Measurements from ENCODE around the gene MTX3. TPM values are rescaled to one million over a fixed set of nuclear protein-coding genes. Genes with fewer than 3 reads are reported as not detected.

MTX3 gene
- 10 to 100 TPM in 8 of 10 donors, 1 to 10 TPM in 2; 9.3 to 18.5 (median 14.7) TPM for polyA plus RNA-seq (ENCODE audit: insufficient read length in 10 of 10)
- long read RNA-seq, donor 1, full-length matches to known transcripts, result 3 of 3 reads
- long read RNA-seq, donor 1, partial matches to known transcripts, result 0 of 3 reads
- long read RNA-seq, donor 1, other reads (novel, unspliced or antisense), result 0 of 3 reads
- long read RNA-seq, donor 2, result 0 reads
- long read RNA-seq, donor 3, result 0 reads
- long read RNA-seq, donor 4, full-length matches to known transcripts, result 3 of 3 reads
- long read RNA-seq, donor 4, partial matches to known transcripts, result 0 of 3 reads
- long read RNA-seq, donor 4, other reads (novel, unspliced or antisense), result 0 of 3 reads
- long read RNA-seq, donor 5, full-length matches to known transcripts, result 2 of 2 reads
- long read RNA-seq, donor 5, partial matches to known transcripts, result 0 of 2 reads
- long read RNA-seq, donor 5, other reads (novel, unspliced or antisense), result 0 of 2 reads
- long read RNA-seq, donor 6, full-length matches to known transcripts, result 1 of 1 reads
- long read RNA-seq, donor 6, partial matches to known transcripts, result 0 of 1 reads
- long read RNA-seq, donor 6, other reads (novel, unspliced or antisense), result 0 of 1 reads
- long read RNA-seq, donor 7, partial matches to known transcripts, result 0 of 4 reads
- long read RNA-seq, donor 7, other reads (novel, unspliced or antisense), result 0 of 4 reads
- long read RNA-seq, donor 8, partial matches to known transcripts, result 0 of 2 reads
- long read RNA-seq, donor 8, other reads (novel, unspliced or antisense), result 0 of 2 reads
- long read RNA-seq, donor 9, full-length matches to known transcripts, result 2 of 2 reads
- long read RNA-seq, donor 9, partial matches to known transcripts, result 0 of 2 reads
- long read RNA-seq, donor 9, other reads (novel, unspliced or antisense), result 0 of 2 reads

- peak; percentile 86 to 94 (median 87) for DNase-seq
These were observed at the start of gene MTX3 for GRCh38 chr5:79990598-79991507. Gene MTX3 (minus strand): TSS chr5:79991262. CDS start chr5:79991238, 24 bp downstream.

GRCh38 chr5:80039650-80040049, 48.6 kb upstream of the MTX3 start:
- DNase-seq, result no peak

- no peak for DNase-seq
These were observed 46.3 kb upstream of the MTX3 start for GRCh38 chr5:80037366-80037765.

DNA sequence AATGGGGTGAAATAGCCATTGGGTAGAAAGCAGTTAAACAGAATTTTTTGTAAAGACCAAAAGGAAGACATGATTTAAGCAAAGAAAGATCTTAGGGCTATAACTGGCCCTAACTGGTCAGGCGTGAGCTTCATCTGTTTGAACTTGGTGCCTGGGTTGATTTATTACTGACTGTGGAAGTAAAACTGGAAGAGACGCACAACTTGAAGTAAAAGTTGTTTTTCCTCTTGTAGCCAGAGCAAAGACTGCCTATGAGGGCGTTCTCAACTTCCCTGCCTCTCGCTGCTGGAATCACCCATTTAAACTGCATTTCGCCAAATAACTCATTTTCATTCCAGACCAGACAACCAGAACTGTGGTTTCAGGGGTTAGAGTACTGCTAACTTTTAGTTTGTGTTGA, 45.6 kb upstream of the MTX3 start:
- DNase-seq, result peak in 1 of 3 donors; percentile 33

- peak in 1 of 3 donors; percentile 36 for DNase-seq
These were observed 44.8 kb upstream of the MTX3 start for GRCh38 chr5:80035839-80036238.

GRCh38 chr5:80034962-80035821, 44.1 kb upstream of the MTX3 start, which contains the start of gene THBS4:
Gene THBS4 (plus strand): TSS chr5:80035348. CDS start chr5:80035538, 190 bp downstream.
- DNase-seq, result peak in 1 of 3 donors; percentile 50

GRCh38 chr5:80034559-80034958, 43.5 kb upstream of the MTX3 start:
- DNase-seq, result no peak

DNA sequence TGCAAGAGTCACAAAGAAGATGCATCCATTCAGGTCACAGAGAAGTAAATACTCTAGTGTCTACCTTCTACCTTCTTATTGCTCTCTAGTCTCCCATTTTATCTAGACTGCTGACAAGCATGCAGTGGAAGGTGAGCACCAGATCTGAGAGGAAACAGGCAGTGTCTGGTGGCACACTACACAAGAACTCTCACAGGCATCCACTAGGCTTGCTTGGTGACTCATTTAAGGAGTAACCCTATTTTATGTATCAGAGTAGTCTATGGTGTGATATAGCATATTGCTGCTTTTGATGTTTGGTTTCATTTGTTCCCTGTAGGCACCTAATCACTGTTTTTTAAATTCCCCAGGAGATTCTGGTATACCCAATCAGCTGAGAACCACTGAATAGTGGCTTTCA, 42.5 kb upstream of the MTX3 start:
- no peak for DNase-seq

- no peak for DNase-seq
These were observed 40.0 kb upstream of the MTX3 start for GRCh38 chr5:80031109-80031508.

DNA sequence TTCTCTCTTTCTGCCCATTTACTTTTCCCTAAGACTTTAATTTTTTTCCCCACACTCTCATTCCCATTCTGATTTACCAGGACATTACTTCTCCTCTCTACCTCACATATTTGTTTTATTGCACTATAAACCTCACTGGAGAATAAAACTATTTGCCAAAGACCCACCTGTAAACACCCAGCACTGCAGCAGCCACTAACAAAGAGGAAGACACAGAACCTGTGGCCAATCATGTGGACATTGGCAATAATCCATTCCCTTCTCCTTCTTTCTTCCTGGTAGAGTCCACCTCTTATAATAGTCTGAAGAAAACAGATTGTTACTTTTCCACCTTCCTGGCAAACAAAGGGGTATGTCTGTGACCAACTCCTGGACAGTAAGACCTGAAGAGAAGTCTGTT, 35.8 kb upstream of the MTX3 start:
- DNase-seq, result no peak

- DNase-seq, result no peak
These were observed 34.0 kb upstream of the MTX3 start for GRCh38 chr5:80025069-80025468.

- no peak for DNase-seq
These were observed 19.8 kb upstream of the MTX3 start for GRCh38 chr5:80010754-80011392.

DNA sequence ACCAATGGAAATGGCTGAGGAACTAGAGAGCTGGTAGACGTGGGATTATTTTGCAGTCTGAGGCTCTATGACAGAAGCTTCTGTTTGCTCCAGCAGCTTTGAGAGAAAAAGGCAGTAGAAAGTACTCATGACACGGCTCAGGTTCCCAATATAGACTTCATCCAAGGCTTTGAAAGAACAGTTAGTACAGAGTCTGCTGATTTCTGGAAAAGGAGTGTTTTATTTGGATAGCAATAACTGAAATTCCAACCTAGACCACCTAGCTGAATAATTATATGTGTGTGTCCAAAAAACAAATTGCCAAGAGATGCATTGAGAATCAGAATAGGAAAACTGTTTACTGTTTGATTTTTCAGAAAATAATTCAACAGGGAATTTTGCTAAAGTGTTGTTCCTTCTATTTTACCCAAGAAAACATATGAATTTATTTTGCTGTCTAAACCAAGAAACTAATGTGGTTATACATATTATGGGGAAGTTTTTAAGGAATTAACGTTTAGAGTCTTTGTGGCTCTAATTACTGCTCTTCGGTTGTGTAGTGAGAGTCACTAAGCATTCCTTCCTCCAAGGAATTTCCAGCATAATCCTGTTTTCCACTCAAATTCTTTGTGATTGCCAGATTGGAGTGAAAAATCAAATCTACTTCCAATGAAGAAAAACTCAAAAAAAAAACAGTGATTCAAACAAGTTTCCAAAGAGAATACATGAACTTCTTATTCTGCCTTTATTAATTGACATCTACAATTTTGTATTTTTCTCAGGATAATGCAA, 18.1 kb upstream of the MTX3 start:
- DNase-seq, result peak; percentile 38 to 65 (median 39)

GRCh38 chr5:80002677-80003076, 11.6 kb upstream of the MTX3 start:
- DNase-seq, result no peak

DNA sequence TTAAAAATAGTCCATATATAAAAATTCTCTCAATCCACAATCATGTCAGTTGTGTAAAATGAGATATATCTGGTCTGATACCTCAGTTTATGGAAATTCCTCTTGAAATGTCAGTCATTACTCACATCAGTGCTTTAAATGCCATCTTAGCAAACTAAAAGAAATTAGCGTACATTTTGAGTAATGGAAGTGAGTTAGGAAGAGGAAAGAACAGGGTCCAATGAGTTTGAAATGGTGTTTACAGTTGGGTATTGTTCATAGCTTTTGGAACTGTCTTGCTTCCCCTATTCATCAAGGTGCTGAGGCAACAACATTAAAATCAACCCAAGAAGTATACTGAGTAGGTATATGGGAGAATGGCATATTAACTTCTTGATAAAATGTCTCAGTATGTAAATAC, 8.7 kb upstream of the MTX3 start:
- no peak for DNase-seq

- peak in 1 of 3 donors; percentile 22 for DNase-seq
These were observed 2.0 kb upstream of the MTX3 start for GRCh38 chr5:79992891-79993657.

DNA sequence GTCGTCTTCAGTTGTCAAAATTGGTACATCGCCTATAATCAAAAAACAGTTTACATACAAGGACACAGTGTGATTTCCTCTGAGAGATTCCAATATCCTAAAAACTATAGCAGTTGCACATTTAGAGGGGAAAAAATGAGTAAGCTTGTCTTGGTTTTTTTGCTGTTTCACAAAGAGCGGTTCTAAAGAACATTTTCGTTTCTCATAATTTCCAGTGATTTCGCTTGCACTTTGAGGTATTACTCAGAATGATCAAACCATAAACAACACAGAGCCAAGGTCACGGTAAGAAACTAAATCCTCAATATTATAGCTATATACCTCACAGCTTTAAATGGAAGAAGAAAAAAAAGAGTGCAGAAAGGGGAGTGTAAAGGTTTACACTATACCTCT, 861 bp downstream of the MTX3 start:
- DNase-seq, result no peak

DNA sequence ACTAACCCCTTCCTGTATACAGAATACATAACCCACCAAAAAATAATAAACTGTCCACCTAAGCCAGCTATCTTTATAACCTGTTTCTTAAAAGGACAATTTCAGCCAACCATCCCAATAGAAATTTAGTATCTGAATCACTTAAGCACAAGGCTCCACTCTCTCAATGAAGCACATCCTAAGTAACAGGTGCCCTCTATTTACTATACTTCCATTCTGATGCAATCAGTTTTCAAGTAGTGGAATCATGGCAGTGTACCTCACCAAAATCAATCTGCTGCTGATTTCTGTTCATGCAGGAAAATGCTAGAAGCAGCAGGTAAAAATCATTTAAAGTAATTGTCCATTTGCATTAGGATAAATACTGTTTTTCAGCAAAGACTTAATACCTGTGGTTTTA, 4.8 kb downstream of the MTX3 start:
- no peak for DNase-seq

Measured in muscle of back (tissue), 13 donors.